Skeletal muscle tissue (tissue), 4 donors: ENCODE measurements around the gene DPPA2. TPM values are rescaled to one million over a fixed set of nuclear protein-coding genes. Genes with fewer than 3 reads are reported as not detected.

Experiments
- H3K27ac ChIP-seq: one replicate; pipeline ENCODE4 v1.7.0; 2013; ENCODE audit warnings: mild to moderate bottlenecking, low read depth, low read length, inconsistent platforms
- H3K27me3 ChIP-seq, 3 donors: one replicate each; pipeline ENCODE4 v1.7.0; 2013; ENCODE audit warnings: low read length in 3 of 3; ENCODE audit not compliant: control insufficient read depth in 3 of 3, insufficient read depth in 3 of 3
- H3K36me3 ChIP-seq, 3 donors: one replicate each; pipeline ENCODE4 v1.7.0; 2013; ENCODE audit warnings: low read length in 3 of 3; ENCODE audit not compliant: control insufficient read depth in 3 of 3, insufficient read depth in 3 of 3
- H3K4me1 ChIP-seq, 3 donors: one replicate each; pipeline ENCODE4 v1.7.0; 2013; ENCODE audit warnings: low read length in 3 of 3, mild to moderate bottlenecking in 3 of 3; ENCODE audit not compliant: control insufficient read depth in 3 of 3, insufficient read depth in 3 of 3
- H3K4me3 ChIP-seq, 3 donors: one replicate each; pipeline ENCODE4 v1.7.0; 2013; ENCODE audit warnings: low read length in 3 of 3
- H3K9ac ChIP-seq, 3 donors: one replicate each; pipeline ENCODE4 v1.7.0; 2013; ENCODE audit warnings: low read length in 3 of 3, mild to moderate bottlenecking in 3 of 3, moderate library complexity in 2 of 3, low read depth in 1 of 3
- H3K9me3 ChIP-seq, 3 donors: one replicate each; pipeline ENCODE4 v1.7.0; 2013; ENCODE audit warnings: low read length in 3 of 3; ENCODE audit not compliant: control insufficient read depth in 3 of 3
- total RNA-seq: library from RNA; depleted of rRNA; stranded (reverse); fragments of >200 nt; gene quantifications from one replicate; pipeline ENCODE4 v1.2.3, GENCODE V29; 2014
- donor health status: Osteomylitis.

The DPPA2 gene
- total RNA-seq, 1 donor from 2014 or later = not detected

DNA sequence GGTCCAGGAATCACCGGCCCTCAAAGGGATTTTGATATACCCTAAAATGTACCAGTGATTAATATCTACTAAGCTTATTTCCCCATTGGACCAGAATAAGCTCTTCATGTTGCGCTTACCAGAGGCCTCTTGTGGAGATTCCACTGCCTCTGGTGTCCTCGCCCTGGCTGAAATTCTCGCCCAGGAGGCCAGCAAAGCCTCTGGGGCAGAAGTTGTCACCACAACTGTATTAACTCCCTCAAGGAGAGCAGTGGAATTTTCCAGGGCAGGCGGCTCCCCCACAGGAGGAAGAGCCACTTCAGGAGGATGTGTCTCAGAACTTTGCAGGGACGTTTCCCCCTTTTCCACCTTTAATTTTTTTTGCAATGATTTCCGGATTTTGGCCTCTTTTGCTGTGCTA lies 14.1 kb upstream of the DPPA2 start:
- Histone ChIP-seq H3K27me3 (peaks cover 0 to 3% (median 0%) of the 10 kb centered on the region in 3 donors), H3K36me3 (no peaks in the 10 kb centered on the region), H3K4me3 (no peak overlapping the region), H3K4me1 (no peaks in the 10 kb centered on the region), H3K27ac (no peak overlapping the region), H3K9ac (no peak overlapping the region), H3K9me3 (no peaks in the 10 kb centered on the region)

GRCh38 chr3:109328202-109328601 lies 11.9 kb upstream of the DPPA2 start:
- H3K27me3 ChIP-seq = no peaks in the 10 kb centered on the region
- H3K9me3 ChIP-seq = no peaks in the 10 kb centered on the region
- no peaks in the 10 kb centered on the region for H3K4me1 ChIP-seq
- H3K36me3 ChIP-seq = no peaks in the 10 kb centered on the region
- no peak overlapping the region for H3K4me3 ChIP-seq
- no peak overlapping the region for H3K27ac ChIP-seq
- H3K9ac ChIP-seq = no peak overlapping the region

- no peaks in the 10 kb centered on the region for H3K4me1 ChIP-seq
- H3K27ac ChIP-seq = no peak overlapping the region
- no peaks in the 10 kb centered on the region for H3K27me3 ChIP-seq
- no peak overlapping the region for H3K4me3 ChIP-seq
- H3K9ac ChIP-seq = no peak overlapping the region
- no peaks in the 10 kb centered on the region for H3K9me3 ChIP-seq
- H3K36me3 ChIP-seq = no peaks in the 10 kb centered on the region
Observed at GRCh38 chr3:109325657-109326056, 9.3 kb upstream of the DPPA2 start.

DNA sequence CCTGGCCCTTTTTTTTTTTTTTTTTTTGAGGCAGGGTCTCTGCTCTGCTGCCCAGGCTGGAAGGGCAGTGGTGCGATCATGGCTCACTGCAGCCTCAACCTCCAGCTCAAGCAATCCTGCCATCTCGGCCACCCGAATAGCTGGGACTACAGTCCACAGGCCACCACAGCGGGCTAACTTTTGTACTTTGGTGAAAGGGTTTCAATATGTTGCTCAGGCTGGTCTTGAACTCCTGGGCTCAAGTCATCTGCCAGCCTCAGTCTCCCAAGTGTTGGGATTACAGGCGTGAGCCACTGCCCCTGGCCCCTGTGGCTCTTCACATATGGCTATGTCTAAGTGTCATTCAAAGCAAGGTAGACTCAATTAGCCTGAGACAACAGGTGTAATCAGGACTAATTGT lies 8.8 kb upstream of the DPPA2 start:
- Histone ChIP-seq H3K27me3 (no peaks in the 10 kb centered on the region), H3K9me3 (no peaks in the 10 kb centered on the region), H3K36me3 (no peaks in the 10 kb centered on the region), H3K4me3 (no peak overlapping the region), H3K9ac (no peak overlapping the region), H3K27ac (no peak overlapping the region), H3K4me1 (no peaks in the 10 kb centered on the region)

DNA sequence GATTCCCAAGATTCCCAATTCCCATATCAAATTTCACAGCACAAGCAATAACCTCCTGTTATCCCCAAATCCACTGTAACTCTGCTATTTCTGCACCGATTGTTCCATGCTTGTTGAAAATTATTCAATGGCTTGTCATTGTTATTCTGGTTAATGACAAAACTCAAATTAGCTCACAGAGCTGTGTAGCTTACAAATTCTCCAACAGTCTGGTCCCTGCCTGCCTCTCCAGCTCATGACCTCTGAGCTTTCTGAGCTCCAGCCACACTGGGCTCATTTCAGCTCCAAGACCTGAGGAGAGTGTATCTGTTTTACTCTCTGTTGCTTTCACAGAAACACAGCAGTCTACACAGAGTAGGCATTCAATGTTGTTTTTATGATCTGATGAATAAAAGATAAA lies 3.3 kb downstream of the DPPA2 start:
- no peaks in the 10 kb centered on the region for H3K27me3 ChIP-seq
- no peaks in the 10 kb centered on the region for H3K9me3 ChIP-seq
- no peaks in the 10 kb centered on the region for H3K36me3 ChIP-seq
- H3K9ac ChIP-seq = no peak overlapping the region
- no peak overlapping the region for H3K27ac ChIP-seq
- H3K4me3 ChIP-seq = no peak overlapping the region
- no peaks in the 10 kb centered on the region for H3K4me1 ChIP-seq

GRCh38 chr3:109297496-109297895 lies 18.8 kb downstream of the DPPA2 start:
- Histone ChIP-seq H3K9ac (no peak overlapping the region), H3K4me3 (no peak overlapping the region), H3K27me3 (no peaks in the 10 kb centered on the region), H3K36me3 (no peaks in the 10 kb centered on the region), H3K9me3 (peaks cover 0 to 3% (median 0%) of the 10 kb centered on the region in 3 donors), H3K27ac (no peak overlapping the region), H3K4me1 (no peaks in the 10 kb centered on the region)

DNA sequence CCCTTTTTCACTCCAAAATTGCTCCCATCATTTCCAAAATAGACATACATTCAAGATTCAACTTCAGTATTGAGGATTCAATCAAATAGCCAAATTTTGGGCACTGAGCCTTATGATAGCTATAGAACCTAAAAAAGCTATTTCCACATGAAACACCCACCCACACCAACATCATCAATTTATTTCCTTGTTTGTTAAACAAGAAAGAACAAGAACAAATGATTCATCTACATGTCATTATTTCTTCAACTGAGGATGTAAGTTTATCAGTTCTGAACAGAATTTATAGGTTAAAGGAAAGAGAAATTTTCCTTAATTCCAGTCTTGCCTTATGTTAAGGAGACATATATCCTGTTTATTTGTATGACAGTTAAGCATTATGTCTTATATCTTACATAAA lies 32.2 kb downstream of the DPPA2 start:
- Histone ChIP-seq H3K27me3 (no peaks in the 10 kb centered on the region), H3K36me3 (no peaks in the 10 kb centered on the region), H3K9ac (no peak overlapping the region), H3K9me3 (no peaks in the 10 kb centered on the region), H3K4me3 (no peak overlapping the region), H3K4me1 (no peaks in the 10 kb centered on the region), H3K27ac (no peak overlapping the region)

DNA sequence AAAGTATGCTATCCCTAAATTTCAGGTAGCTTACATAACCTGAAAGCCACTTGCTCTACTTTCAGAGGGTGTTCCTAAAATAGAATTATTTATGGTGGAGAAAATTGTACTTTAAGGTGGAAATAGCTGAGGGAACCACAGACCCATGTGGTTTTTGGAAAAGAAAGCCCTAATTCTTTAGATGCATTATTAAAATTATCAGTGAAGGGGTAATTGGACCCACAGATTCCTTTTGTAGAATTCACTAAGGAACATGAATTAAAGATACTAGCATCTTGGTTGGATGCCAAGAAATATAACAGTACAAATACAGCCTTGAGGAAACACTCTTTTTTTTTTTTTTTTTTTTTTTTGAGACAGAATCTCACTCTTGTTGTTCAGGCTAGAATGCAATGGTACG lies 37.8 kb downstream of the DPPA2 start:
- H3K9me3 ChIP-seq = no peaks in the 10 kb centered on the region
- no peak overlapping the region for H3K27ac ChIP-seq
- no peaks in the 10 kb centered on the region for H3K4me1 ChIP-seq
- no peaks in the 10 kb centered on the region for H3K36me3 ChIP-seq
- no peaks in the 10 kb centered on the region for H3K27me3 ChIP-seq
- no peak overlapping the region for H3K4me3 ChIP-seq
- no peak overlapping the region for H3K9ac ChIP-seq

DNA sequence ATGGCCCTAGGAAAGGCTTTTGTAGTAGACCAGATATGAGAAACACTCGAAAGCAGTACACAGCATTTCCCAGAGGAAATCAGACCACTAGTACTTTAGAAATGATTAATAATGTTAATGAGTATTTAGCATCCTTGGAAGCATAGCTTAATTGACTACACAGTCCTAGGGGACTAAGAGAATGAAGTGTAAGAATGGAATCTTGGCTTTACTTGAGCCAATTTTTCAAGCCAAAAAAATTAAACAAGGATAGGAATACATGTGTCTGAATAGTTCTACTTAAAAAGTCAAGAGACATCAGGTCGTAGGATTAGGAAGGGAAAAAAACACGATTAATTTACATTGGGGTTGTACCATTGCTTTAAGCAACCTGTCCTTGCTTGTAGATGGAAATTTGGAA lies 38.2 kb downstream of the DPPA2 start:
- Histone ChIP-seq H3K36me3 (no peaks in the 10 kb centered on the region), H3K27me3 (no peaks in the 10 kb centered on the region), H3K4me3 (no peak overlapping the region), H3K9me3 (no peaks in the 10 kb centered on the region), H3K9ac (no peak overlapping the region), H3K4me1 (no peaks in the 10 kb centered on the region), H3K27ac (no peak overlapping the region)

- no peak overlapping the region for H3K4me3 ChIP-seq
- no peak overlapping the region for H3K27ac ChIP-seq
- H3K9me3 ChIP-seq = no peaks in the 10 kb centered on the region
- no peak overlapping the region for H3K9ac ChIP-seq
- H3K27me3 ChIP-seq = no peaks in the 10 kb centered on the region
- no peaks in the 10 kb centered on the region for H3K4me1 ChIP-seq
- no peaks in the 10 kb centered on the region for H3K36me3 ChIP-seq
Observed at GRCh38 chr3:109275702-109276293, 40.5 kb downstream of the DPPA2 start.

DNA sequence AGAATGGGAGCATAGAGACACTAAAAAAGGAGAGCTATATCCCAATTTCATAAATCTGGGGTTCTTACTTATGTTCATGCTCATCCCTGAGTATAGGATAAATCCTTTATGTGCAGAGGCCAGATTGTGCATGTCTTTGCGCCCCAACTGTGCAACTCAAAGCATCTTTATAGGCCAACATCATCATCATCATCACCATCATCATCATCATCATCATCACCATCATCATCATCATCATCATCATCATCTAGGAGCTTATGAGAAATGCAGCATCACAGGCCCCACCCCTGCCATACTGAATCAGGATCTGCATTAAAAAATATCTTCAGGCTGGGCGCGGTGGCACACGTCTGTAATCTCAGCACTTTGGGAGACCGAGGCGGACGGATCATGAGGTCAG lies 45.5 kb downstream of the DPPA2 start:
- Histone ChIP-seq H3K9ac (no peak overlapping the region), H3K9me3 (no peaks in the 10 kb centered on the region), H3K27ac (no peak overlapping the region), H3K4me3 (no peak overlapping the region), H3K4me1 (no peaks in the 10 kb centered on the region), H3K36me3 (no peaks in the 10 kb centered on the region), H3K27me3 (no peaks in the 10 kb centered on the region)
